Lower leg skin (tissue), 4 donors: ENCODE data around the gene TRMT2A. TPM values are rescaled to one million over a fixed set of nuclear protein-coding genes. Genes with fewer than 3 reads are reported as not detected.

Source experiments
- DNase-seq, 2 donors: peaks; one replicate each; pipeline ENCODE4 v3.0.0-alpha.2; 2019; ENCODE audit warnings: low spot score in 2 of 2
- H3K4me3 ChIP-seq: fragments of 200-600 bp; sonication (generic); 2 replicates; pipeline ENCODE4 v1.5.1; 2017; ENCODE audit warnings: mild to moderate bottlenecking, low read depth; ENCODE audit not compliant: poor library complexity, severe bottlenecking
- POLR2A ChIP-seq, 2 donors: fragments of 450-650 bp; IDR thresholded peaks; one replicate each; pipeline ENCODE4 v1.6.1; 2016 to 2017; ENCODE audit warnings: antibody characterized with exemption in 2 of 2, mild to moderate bottlenecking in 1 of 2, moderate library complexity in 1 of 2
- WGBS, 2 donors: methylation state at CpG; one replicate each; pipeline ENCODE4 v1.1.5; 2018; 5-methylcytosine and 5-hydroxymethylcytosine counted together
- intact Hi-C: fragments of 100-400 bp; cut with DNase I; formaldehyde crosslinking; loops from one replicate; pipeline ENCODE4 v1.15.0; 2023; ENCODE audit warnings: low total_unique reads
- total RNA-seq, 4 donors: library from RNA; depleted of rRNA; stranded (reverse); fragments of >200 nt; gene quantifications; one replicate each; pipeline ENCODE4 v1.1.0, GENCODE V29; 2016
- TF ChIP-seq, protein P1 (sequence below), 3 donors: fragments of 450-650 bp; IDR thresholded peaks; one replicate each; pipeline ENCODE4 v1.5.1; 2016; ENCODE audit warnings: antibody characterized with exemption in 3 of 3, mild to moderate bottlenecking in 3 of 3, moderate library complexity in 2 of 3

TRMT2A gene, protein sequence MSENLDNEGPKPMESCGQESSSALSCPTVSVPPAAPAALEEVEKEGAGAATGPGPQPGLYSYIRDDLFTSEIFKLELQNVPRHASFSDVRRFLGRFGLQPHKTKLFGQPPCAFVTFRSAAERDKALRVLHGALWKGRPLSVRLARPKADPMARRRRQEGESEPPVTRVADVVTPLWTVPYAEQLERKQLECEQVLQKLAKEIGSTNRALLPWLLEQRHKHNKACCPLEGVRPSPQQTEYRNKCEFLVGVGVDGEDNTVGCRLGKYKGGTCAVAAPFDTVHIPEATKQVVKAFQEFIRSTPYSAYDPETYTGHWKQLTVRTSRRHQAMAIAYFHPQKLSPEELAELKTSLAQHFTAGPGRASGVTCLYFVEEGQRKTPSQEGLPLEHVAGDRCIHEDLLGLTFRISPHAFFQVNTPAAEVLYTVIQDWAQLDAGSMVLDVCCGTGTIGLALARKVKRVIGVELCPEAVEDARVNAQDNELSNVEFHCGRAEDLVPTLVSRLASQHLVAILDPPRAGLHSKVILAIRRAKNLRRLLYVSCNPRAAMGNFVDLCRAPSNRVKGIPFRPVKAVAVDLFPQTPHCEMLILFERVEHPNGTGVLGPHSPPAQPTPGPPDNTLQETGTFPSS
- 10 to 100 TPM; 41.6 to 97.5 (median 52.8) TPM for total RNA-seq

- WGBS, 2 donors: 1% methylated on average over 52 to 75 of the region's 88 CpGs
- DNase-seq: peak; percentile 97 to 100
- peak within 1 kb of the TSS; percentile 78 for H3K4me3 ChIP-seq
- intact Hi-C loops: no loop called here
- TF ChIP-seq POLR2A (IDR thresholded peaks at IDR 0.05): no peak
- TF ChIP-seq, protein P1, sequence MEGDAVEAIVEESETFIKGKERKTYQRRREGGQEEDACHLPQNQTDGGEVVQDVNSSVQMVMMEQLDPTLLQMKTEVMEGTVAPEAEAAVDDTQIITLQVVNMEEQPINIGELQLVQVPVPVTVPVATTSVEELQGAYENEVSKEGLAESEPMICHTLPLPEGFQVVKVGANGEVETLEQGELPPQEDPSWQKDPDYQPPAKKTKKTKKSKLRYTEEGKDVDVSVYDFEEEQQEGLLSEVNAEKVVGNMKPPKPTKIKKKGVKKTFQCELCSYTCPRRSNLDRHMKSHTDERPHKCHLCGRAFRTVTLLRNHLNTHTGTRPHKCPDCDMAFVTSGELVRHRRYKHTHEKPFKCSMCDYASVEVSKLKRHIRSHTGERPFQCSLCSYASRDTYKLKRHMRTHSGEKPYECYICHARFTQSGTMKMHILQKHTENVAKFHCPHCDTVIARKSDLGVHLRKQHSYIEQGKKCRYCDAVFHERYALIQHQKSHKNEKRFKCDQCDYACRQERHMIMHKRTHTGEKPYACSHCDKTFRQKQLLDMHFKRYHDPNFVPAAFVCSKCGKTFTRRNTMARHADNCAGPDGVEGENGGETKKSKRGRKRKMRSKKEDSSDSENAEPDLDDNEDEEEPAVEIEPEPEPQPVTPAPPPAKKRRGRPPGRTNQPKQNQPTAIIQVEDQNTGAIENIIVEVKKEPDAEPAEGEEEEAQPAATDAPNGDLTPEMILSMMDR (IDR thresholded peaks at IDR 0.05): no peak
These were observed at the start of gene TRMT2A for GRCh38 chr22:20116951-20117632. TRMT2A (minus strand) TSS chr22:20117226; CDS start chr22:20116906, 320 bp downstream.

GRCh38 chr22:20166703-20167102 lies 49.7 kb upstream of the TRMT2A start:
- H3K4me3 ChIP-seq: no peak overlapping the region
- intact Hi-C loops: no loop called here
- 89 to 90% methylated on average over 9 of the region's 9 CpGs for WGBS, 2 donors
- TF ChIP-seq POLR2A (IDR thresholded peaks at IDR 0.05): no peak
- TF ChIP-seq, protein P1 (IDR thresholded peaks at IDR 0.05): no peak
- DNase-seq: no peak

- WGBS, 2 donors: 83 to 88% methylated on average over 6 to 7 of the region's 7 CpGs
- TF ChIP-seq POLR2A (IDR thresholded peaks at IDR 0.05): no peak
- TF ChIP-seq, protein P1 (IDR thresholded peaks at IDR 0.05): no peak
- intact Hi-C loops: no loop called here
- no peak for DNase-seq
- no peak overlapping the region for H3K4me3 ChIP-seq
These were observed 48.9 kb upstream of the TRMT2A start for GRCh38 chr22:20165913-20166312.

DNA sequence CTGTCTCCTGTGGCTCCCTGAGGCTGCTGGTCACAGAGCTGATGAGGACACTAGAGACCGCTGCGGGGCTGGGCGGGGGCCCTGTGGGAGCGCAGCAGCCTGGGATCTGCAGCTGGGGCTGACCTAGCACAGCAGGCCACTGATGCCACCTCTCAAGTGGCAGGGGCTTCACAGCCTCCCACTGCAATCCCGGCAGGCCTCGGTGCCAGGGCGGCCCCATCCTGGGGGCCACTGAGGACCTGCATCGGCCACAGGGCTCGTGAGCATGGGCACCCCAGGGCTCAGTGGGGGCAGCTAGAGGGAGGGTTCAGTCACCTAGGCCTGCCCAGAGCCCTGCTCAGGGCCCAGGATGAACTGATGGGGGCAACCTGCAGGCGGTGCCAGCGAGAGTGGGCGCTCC lies 48.4 kb upstream of the TRMT2A start:
- 88 to 90% methylated on average over 12 of the region's 12 CpGs for WGBS, 2 donors
- no peak for DNase-seq
- no peak for TF ChIP-seq POLR2A (IDR thresholded peaks at IDR 0.05)
- TF ChIP-seq, protein P1 (IDR thresholded peaks at IDR 0.05): no peak
- intact Hi-C loops: no loop called here
- H3K4me3 ChIP-seq: no peak overlapping the region

DNA sequence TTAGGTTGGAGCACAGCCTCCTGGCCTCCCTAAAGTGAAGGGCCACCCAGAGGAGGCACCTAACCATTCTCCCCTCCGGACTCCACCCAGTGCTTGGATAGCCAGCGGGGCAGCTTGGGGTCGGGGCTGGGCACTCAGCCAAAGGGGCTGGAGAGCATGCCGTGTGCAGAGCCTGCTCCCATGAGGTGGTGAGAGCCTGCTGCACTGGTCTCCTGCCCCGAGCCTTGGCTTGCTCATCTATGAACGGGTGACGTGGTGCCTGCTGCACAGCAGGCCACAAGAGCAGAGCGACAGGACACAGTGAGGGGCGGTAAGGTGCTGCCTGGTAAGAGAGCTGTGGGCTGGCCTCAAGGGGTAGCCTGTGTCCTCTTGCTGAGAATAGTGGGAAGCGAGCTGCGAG lies 47.8 kb upstream of the TRMT2A start:
- TF ChIP-seq, protein P1 (IDR thresholded peaks at IDR 0.05): no peak
- WGBS, 2 donors: 66 to 69% methylated on average over 8 to 11 of the region's 11 CpGs
- no peak overlapping the region for H3K4me3 ChIP-seq
- intact Hi-C loops: no loop called here
- no peak for DNase-seq
